ENCODE results near the gene MED12L.
"Not testable (repeated sequence)": the region's sequence is repeated elsewhere in the genome, so short reads cannot be mapped to it uniquely, and the experiment has no call there.

The MED12L gene

DNA sequence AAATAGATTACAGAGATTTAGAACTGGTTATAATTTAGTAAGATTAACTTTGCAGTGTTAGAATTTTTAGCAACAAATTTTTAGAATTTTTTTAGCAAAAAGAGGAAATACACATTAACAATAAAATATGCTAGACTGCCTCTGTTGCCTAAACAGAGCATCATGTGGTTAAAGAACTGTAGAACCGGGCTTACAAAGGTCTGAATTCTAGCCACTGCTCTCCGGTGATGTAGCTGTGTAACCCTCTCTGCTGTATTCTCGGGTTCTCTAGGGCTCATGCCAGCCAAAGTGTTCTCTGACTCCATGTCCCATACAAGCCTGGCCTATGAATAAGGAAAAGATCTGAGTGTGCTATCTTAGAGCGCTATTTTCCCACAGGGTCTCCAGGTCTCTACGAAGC lies 302.0 kb downstream of the MED12L start:
- DNase-seq, result no peak

DNA sequence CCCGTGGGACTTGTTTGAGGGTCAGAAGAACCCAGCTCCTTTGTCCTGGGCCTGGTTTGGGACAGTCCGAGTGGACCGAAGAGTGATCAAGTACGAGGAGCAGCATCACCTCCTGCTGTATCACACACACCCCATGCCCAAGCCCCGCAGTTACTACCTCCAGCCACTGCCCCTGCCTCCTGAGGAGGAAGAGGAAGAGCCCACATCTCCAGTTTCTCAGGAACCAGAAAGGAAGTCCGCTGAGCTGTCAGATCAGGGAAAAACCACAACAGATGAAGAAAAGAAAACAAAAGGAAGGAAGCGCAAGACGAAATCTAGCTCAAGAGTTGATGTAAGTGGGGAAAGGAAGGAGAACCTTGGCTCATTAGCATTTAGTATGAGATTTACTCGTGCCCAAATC lies 302.4 kb downstream of the MED12L start:
- DNase-seq, result peak; percentile 37 to 43

DNA sequence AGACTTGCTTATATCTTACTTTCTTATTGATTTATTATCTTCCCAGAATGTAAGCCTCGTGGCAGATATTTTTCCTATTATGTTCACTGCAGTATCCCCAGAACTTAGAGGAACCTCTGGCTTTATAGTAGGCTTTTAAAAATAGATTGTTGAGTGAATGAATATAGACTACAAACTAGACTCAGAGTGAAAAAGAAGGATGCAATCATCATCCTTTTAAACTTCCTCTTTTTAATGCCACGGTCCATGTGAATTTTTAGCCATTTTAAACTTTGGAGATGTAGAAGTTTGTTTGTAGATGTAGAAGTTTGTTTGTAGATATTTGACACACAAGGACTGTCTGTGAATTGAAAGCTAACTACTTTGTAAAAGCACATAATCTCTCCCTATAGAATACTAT lies 306.3 kb downstream of the MED12L start:
- no peak for DNase-seq

DNA sequence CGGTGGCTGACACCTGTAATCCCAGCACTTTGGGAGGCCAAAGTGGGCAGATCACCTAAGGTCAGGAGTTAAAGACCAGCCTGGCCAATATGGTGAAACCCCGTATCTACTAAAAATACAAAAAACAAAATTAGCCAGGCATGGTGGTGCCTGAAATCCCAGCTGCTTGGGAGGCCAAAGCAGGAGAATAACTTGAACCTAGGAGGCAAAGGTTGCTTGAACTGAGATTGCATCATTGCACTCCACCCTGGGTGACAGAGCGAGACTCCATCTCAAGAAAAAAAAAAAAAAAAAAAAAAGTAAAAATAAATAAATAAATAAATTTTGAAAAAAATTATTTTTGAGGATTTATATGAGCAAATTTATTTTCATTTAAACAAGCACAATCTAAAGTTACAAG lies 306.7 kb downstream of the MED12L start:
- DNase-seq, result not testable (repeated sequence)

DNA sequence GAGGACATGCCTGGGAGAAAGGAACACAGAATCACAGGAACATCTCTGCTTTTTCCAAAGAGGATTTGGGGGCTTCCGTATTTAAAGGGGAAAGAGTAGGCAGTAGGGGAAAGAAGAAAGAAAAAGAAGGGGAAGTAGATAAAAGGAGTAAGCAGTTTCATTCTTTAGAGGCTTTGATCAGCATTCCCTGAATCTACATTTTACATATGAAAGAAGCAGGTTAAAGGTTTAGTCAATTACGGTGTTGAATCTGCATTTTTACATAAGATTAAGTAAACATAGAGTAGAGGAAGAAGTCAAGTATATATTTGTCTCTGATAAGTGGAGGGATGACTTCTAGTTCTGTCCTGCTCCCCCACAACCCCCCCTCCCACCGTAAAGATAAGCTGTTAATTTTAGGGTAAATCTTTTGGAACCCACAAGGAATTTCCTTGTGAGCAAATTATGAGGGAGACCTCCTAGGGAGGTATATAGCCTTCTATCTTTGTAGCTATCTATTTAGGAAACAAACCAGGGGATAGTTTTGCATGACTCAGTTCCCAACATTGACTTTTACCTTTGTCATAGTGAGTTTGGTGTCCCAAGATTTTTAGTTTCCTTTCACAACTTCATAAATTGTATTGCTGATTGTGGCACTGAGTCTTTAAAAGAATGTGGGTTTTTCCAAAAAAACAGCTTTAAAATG lies 307.8 kb downstream of the MED12L start:
- no peak for DNase-seq

DNA sequence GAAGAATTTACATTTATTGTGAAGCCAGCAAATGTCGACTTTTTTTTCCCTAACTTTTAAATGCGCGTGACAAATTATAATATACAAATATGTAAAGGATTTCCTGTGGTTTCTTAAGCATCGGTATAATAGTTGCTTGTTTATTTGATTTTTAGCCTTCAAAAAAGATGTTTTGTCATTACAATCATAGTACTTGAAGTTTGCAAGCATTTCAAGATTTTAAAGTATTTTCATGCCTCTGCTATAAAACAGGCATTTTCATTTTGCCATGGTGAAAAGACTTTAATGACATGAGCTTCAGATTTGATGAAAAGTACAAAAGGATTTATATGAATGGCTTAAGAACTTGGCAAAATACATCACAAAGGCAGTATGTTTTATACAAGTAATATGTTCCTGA lies 308.5 kb downstream of the MED12L start:
- DNase-seq, result no peak

DNA sequence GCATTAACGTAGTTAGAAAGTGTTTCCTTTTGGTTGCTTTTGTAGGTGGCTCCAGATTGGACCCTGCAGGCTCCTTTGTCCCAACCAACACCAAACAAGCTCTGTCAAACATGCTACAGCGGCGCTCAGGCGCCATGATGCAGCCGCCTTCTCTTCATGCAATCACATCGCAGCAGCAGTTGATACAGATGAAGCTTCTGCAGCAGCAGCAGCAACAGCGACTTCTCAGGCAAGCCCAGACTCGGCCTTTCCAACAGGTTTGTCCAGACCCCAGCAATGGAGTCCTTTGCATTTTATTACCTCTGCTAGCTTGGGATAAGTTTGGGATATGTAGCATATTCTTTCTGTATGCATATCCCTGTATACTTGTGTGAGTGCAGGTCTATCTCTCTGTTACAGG lies 309.1 kb downstream of the MED12L start:
- DNase-seq, result no peak

DNA sequence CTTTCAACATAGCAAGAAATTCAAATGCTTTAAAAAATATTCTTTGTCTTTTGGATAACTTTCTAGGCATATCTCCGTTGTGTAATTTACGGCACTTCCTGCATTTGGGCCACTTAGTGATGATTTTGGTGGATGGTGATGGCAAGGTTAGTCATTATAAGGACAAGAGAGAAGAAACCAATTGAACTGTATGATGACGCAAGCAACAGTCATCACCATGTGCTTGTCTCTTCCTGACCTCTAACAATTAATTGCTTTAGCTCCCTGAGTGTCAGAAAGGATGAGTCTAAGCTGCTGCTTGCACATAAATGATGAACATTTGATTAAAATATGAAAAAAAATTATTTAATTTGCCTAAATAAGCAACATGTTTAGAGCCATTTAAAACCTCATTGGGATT lies 310.3 kb downstream of the MED12L start:
- DNase-seq, result peak; percentile 70 to 77

DNA sequence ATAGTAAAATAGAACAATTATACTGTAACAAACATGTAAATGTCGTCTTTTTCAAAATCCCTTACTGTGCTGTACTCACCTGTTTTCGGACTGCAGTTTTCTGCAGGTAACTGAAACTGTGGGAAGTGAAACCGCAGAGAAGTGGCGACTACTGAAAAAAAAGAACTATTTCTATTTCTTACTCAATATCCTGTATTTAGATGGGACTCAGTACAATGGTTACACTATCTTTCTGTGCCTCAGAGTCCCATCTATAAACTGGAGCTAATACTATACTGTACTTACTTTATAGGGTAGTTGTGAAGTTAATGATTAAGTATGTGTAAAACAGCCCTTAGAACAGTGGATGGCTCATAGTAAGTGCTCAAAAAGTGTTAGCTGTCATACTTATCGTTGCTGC lies 313.4 kb downstream of the MED12L start:
- no peak for DNase-seq

DNA sequence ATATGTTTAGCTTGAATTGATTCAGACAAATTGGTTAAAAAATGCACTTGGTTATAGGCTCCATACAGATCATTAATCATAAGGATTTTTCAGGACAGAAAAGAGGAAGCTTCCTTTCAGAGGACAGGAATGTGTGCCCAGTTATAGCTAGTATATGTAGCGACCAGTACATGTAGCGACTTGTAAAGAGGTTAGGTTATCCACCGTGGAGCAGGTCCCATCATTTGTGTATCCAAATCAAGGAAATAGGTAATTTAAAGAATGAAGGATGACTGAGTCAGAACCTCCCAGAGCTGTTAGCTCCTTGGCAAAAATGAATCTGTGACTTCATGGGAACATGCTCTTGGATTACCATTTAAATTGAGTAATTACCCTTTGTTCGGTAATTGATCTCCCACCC lies 314.9 kb downstream of the MED12L start:
- no peak for DNase-seq

DNA sequence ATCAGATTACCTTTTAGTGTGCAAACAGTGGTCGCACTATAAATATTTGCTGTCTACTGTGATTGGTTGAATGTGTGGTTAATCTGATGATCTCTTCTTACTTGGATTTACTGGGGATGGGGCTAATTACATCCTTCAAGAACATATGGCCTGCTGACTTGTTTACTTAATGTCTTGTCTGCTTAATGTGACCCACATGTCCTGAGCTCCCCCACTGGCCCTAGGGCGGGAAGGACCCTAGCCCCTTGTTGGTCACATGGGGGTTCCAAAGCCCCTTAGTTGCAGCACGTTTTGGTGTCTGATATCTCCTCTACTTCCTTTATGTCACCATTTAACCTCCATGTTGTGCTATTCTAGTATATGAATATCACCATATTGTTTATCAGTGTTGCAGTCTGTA lies 316.9 kb downstream of the MED12L start:
- DNase-seq, result no peak

DNA sequence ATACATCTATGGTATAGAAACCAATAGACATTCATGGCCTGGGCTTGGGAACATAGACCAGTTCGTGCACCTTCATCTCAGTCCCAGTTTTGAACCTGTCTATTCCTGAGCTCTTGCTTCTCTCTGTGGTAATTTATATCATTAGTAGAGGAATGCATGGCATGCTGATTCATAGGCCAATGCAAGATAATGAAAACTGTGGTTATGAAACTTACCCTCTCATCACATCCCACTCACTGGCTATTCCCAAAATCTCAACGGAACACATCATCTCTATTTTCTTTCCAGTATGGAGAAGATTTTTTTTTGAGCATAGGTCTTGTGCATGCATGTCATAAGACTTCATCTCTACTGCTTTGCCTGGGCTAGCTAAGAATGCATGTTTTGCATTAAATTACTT lies 317.8 kb downstream of the MED12L start:
- peak in 1 of 2 donors; percentile 38 for DNase-seq

DNA sequence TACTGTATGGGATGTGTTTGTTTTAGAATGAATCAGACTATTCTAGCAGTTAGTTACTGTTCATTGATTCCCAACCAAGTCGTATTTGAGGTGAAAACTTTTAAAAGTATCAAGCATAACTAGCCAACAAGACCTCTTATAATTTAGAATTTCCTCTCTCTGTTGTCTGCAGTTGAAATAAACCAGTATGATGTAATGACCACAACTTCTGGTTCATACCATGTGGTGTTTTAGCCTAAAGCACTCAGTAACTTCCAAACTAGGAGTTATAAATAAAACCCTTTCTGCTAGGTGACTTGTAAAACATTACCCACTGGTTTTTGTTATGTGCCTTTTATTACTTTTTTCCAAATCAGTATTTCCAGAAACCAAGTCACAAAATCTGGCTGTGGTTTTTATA lies 318.9 kb downstream of the MED12L start:
- peak; percentile 49 to 58 for DNase-seq

DNA sequence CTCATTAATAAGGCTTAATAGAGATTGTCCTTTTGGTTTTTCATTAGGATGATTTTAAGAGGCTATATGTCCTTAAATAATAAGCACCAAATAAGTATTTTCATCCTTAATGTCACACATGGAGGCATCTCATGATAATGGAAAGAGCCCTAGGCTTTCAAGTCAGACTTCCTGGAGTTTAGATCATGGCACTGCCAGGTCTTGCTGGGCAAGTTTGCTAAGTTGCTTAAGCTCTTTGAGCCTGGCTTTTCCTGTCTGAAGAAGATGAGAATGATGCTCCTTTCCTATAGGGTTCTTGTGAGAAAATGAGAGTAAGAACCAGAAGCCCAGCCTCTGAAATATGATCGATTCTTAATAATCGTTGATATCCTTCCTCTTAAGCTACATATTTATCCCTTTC lies 322.5 kb downstream of the MED12L start:
- DNase-seq, result no peak

DNA sequence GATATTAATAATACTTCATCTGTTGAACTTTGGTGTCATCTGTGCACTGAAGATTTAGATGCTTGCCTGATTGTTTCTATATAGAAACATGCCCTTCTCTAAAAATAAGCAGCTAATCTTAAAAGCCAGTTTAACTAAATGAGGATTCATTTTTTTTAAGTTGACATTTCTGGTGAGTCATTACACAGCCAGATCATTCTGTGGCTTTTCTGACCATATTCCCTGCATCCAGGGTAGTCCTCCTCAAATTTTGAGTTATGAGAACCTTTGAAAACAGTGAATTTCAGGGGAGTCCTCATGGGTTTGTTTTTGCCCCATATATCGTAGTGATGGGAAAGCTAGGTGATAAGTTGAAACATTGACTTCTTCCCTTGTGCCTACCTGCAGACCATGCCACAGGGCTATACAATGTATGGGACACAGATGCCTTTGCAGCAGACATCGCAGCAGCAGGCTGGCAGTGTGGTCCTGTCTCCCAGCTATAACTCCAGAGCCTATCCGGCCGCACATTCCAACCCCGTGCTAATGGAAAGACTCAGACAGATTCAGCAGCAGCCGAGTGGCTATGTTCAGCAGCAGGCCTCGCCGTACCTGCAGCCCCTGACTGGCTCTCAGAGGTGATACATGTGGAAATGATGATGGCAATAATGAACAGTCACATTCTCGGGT lies 325.6 kb downstream of the MED12L start:
- no peak for DNase-seq

DNA sequence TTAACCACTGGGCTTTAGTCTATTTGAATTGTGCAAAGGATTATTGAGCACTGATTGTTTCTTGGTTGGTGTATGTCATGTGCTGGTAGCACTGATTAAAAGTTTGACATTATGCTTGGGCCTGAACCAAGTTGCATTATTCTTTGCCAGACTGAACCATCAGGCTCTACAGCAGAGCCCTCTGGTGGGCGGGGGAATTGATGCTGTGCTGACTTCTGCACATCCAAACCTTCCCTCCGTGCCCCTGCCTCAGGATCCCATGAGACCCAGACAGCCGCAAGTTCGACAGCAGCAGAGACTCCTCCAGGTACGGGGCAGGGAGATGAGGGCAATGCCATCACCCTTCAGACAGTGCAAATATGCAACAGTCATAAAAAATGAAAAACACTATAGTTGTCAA lies 327.5 kb downstream of the MED12L start:
- no peak for DNase-seq

DNA sequence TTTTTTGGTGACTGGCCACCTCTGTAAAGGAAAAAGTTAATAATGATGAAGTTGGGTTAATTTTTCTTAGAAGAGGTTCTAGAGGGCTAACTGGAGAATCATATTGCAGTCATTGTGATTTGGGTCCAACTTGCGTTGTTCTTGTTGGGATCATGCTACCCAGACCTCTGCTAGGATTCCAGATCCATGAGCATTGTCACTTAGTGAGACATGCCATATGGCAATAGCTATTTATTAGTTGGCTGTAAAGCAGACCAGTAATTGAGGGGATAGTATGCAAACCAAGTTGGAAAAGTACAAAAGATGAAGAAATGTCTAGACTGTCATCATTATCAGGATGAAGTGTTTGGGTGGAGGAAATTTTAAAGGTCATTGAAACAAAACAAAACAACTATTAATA lies 329.8 kb downstream of the MED12L start:
- no peak for DNase-seq

DNA sequence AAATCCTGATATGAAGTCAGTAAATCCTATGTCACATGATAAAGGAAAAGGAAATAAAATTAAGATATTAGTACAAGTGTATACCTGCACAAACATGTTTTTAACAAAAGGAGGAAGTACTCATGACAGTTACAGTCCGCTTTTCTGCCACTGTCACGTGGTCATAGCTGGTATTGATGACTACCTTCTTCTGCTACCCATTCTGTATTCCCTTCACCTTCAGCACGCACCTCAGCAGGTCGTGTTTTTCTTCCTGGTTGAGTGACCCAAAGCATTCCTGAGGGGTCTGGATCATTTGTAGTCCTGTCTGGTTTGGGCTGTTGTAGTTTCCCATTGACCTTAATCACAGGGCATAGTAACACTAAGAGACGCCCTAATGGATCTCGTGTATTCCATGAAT lies 334.3 kb downstream of the MED12L start:
- no peak for DNase-seq

DNA sequence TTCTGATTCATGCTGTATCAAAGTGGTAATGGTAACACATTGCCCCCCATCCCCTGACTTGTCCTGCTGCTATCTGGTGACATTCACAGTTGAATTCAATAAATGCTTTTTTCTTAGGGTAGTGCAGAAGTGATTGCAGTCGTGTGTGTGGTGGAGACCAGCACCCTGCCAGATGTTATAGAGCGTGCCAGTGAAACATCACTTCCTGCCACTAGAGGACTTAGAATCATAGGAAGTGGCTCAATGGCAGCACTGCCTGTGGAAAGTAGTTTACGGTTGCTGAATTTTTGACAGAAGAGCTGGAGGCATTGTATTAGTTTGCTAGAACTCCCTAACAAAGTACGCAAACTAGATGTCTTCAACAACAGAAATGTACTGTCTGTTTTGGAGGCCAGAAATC lies 336.5 kb downstream of the MED12L start:
- DNase-seq, result peak in 1 of 2 donors; percentile 24

DNA sequence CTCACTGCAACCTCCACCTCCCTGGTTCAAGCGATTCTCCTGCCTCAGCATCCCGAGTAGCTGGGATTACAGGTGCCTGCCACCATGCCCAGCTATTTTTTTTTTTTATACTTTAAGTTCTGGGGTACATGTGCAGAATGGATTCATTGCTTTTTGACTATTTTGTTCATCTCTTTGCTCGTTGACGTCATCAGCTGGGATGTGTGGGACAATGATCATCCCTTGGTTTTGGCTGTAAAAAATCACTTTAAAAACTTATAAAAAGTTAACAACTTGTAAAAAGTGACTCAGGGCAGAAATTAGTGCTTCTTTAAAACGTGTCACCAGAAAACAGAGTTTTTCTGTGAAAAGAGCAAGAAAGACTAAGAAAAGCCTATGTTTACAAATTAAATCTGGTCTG lies 337.6 kb downstream of the MED12L start:
- no peak for DNase-seq

DNA sequence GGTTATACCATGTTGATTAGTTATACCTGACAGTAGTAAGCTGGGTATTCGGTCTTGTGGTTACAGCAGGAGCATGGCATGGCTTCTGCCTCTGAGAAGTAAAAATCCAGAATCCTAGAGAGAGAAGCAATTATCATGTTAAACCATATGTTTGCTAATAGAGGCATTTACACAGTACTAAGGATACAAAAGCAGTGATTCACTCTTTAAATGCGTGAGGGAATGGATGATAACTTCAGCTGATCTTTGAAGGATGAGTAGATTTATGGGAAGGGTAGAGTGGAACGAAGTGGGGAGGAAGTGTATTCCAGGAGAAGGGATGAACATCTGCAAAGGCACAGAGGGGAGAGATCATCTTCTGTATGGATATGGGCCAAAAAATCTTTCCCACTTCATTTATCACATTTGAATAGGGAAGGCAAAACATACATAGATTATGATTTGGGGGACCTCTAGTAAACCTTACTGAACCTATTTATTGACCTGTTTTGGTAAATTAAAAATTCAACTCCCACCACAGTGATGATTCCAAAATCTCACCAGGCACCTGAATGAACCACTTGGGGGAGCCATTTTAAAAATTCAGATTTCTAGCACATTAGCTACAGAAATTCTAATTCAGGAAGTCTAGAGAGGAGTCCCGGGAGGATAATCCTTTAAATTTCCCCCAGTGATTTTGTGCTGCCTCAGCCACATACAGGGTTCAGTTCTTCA lies 340.3 kb downstream of the MED12L start:
- no peak for DNase-seq

DNA sequence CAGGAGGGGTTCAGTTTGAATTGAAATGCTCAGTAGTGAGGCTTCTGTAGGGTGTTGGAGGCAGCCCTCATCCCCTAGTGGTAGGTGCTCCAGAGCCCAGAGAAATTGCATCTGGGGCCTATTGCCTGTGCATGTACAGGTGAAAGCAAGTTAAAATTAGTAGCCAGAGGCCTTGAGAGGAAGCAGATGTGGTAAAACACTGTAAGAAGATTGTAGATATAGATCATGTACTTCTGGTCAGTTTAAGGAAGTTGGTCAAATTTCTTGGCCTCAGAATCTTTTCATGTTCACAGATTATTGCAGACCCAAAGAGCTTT lies 340.8 kb downstream of the MED12L start:
- DNase-seq, result no peak

DNA sequence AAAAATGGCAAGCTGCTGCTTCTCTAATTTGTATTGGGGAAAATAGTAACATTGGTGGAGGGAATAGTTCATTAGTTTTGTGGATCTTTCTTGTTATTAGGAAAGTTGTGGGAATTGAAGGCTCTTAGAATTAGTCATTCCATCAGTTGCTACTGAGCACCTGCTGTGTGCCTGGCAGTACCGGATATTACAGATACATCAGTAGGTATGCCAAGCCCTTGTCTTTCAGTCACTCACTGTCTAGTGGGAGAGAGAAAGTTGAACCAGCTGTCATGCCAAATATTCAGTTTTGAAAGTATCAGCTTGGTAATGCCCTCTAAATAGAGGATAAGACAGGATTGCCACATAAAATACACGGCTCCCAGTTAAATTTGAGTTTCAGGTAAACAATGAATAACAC lies 342.9 kb downstream of the MED12L start:
- DNase-seq, result no peak

DNA sequence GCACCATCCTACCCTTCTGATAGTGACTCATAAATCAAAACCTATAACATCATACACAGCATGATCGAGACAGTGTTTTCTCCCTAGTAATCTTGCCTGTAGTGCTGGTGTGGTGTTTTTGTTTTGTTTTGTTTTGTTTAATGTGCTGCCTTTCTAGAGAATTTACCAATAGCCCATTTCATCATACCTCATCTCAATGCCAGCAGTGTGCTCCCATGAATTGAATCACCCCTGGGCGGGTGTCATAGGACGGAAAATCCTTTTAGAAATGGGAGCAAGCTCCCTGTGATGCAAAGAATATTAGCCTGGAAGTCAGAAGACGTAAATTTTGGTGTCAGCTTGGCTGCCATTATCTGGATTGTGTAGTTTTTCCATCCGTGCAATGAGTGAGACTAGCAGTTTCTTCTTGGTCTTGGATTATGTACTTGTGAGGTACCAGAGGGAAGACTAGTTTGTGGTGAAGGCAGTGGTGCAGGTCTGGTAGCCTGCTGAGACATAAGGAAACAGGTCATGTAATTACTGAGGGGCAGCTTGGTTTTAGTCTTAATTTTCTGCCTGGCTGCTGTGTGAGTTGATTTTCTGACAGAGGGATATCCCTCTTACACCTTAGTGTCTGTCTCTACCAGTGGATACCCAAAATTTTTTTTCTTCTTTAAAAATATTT lies 345.5 kb downstream of the MED12L start:
- DNase-seq, result no peak

Measured in inflammatory macrophage treated with lipopolysaccharide for 1 hour (primary cell).